Activated naive CD4-positive, alpha-beta T cell treated with anti-CD3 and anti-CD28 coated beads, Interleukin-2, amount 10 ng/mL, durations not matched to agents 7 days and 5 days (primary cell): ENCODE data around the gene MGAT5.

Source experiments
- CTCF ChIA-PET: fragments of 350-600 bp; sonication (Branson Sonifier 250); formaldehyde crosslinking; loops from one replicate; lab custom pipeline; 2021; ENCODE audit warnings: antibody characterized with exemption; lab: Charles Lee
- DNase-seq: peaks from one replicate; pipeline ENCODE4 v3.0.0-alpha.2; 2020
- H3K27ac Mint-ChIP-seq: one replicate; pipeline ENCODE4 v1.8.0; 2021; ENCODE audit warnings: mild to moderate bottlenecking, moderate library complexity, mixed read lengths
- H3K27me3 Mint-ChIP-seq: one replicate; pipeline ENCODE4 v1.8.0; 2021; ENCODE audit warnings: mild to moderate bottlenecking, mixed read lengths
- H3K36me3 Mint-ChIP-seq: one replicate; pipeline ENCODE4 v1.8.0; 2021; ENCODE audit warnings: mixed read lengths
- H3K4me1 Mint-ChIP-seq: one replicate; pipeline ENCODE4 v1.8.0; 2021; ENCODE audit warnings: mixed read lengths
- H3K4me3 Mint-ChIP-seq: one replicate; pipeline ENCODE4 v1.8.0; 2021; ENCODE audit warnings: mild to moderate bottlenecking, moderate library complexity, mixed read lengths
- H3K9me3 Mint-ChIP-seq: one replicate; pipeline ENCODE4 v1.8.0; 2021; ENCODE audit warnings: mixed read lengths

MGAT5 gene

DNA sequence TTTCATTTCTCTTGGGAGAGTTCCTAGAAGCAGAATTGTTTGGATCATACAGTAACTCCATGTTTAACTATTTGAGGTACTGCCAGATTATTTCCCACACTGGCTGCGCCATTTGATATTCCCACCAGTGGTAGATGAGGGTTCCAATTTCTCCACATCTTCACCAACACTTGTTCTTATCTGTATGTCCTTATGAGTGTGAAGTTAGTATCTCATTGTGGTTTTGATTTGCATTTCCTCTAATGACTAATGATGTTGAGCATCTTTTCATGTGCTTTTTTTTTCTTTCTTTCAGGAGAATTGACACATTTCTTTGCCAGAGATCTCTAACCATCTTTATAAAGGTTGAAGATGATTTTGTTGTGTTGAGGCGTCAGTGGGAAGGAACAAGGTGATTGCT is 4.1 kb upstream of the MGAT5 start:
- CTCF ChIA-PET, result interaction anchor here (1.6 kb wide), 1 partner anchor 162 kb away, joined by 5 read pairs; no protein-coding TSS in a partner anchor

GRCh38 chr2:134250840-134251461 is 2.9 kb upstream of the MGAT5 start:
- no peaks in the 10 kb centered on the region for H3K9me3 Mint-ChIP-seq
- CTCF ChIA-PET, result interaction anchor here (0.9 to 1.6 kb wide), 4 partner anchors 132 to 196 kb away, joined by 3 to 5 read pairs (median 3); no protein-coding TSS in a partner anchor
- peaks cover 85% of the 10 kb centered on the region for H3K4me1 Mint-ChIP-seq
- H3K27ac Mint-ChIP-seq, result peak overlapping the region; percentile 14
- no peak overlapping the region for H3K4me3 Mint-ChIP-seq
- no peak for DNase-seq
- peaks cover 30% of the 10 kb centered on the region for H3K36me3 Mint-ChIP-seq
- no peaks in the 10 kb centered on the region for H3K27me3 Mint-ChIP-seq

More for the DNA sequence above, 4.1 kb upstream of the MGAT5 start:
- Mint-ChIP-seq H3K27ac (no peak overlapping the region), H3K4me3 (no peak overlapping the region), H3K27me3 (no peaks in the 10 kb centered on the region), H3K4me1 (peaks cover 91% of the 10 kb centered on the region), H3K9me3 (no peaks in the 10 kb centered on the region), H3K36me3 (peaks cover 24% of the 10 kb centered on the region)
- no peak for DNase-seq

DNA sequence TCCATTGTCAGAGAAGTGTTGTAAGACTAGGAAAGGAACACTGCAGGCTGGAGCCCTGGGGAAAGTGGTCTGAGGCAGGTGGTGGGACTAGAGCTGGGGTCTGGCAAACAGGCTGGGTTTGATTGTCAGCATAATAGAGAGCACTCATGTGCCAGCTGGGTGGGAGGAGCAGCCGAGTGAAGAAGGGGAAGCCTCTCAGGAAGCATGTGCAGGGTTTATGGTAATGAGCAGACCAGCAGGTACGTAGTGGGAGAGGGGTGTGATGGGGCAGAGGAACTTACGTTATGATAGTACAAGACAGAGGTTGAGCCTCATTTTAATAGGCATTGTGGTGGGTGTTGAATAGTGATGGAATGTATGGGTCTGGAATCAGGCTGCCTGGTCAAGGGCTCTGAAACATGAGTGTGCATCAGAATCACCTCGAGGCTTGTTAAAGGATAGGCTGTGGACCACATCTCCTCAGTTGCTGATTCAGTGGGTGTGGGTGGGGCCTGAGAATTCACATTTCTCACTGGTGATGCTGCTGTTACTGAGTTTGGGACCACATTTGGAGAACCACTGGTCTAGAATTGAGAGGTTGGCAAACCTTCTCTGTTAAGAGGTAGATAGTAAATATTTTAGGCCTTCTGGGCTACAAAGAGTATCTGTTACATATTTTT is 1.7 kb upstream of the MGAT5 start:
- CTCF ChIA-PET, result interaction anchor here (0.8 to 2.3 kb wide), 5 partner anchors 38 to 160 kb away, joined by 3 to 7 read pairs (median 3); no protein-coding TSS in a partner anchor
- Mint-ChIP-seq H3K36me3 (peaks cover 30% of the 10 kb centered on the region), H3K9me3 (no peaks in the 10 kb centered on the region), H3K27me3 (no peaks in the 10 kb centered on the region), H3K4me3 (no peak overlapping the region), H3K4me1 (peaks cover 83% of the 10 kb centered on the region), H3K27ac (no peak overlapping the region)
- no peak for DNase-seq

GRCh38 chr2:134253117-134253704 is 661 bp upstream of the MGAT5 start:
- H3K4me1 Mint-ChIP-seq, result peaks cover 83% of the 10 kb centered on the region
- CTCF ChIA-PET, result interaction anchor here (0.8 to 3.2 kb wide), 9 partner anchors 8 to 159 kb away, joined by 3 to 8 read pairs (median 3); no protein-coding TSS in a partner anchor
- H3K27me3 Mint-ChIP-seq, result no peaks in the 10 kb centered on the region
- DNase-seq, result no peak
- H3K36me3 Mint-ChIP-seq, result peaks cover 30% of the 10 kb centered on the region
- no peak overlapping the region for H3K4me3 Mint-ChIP-seq
- H3K9me3 Mint-ChIP-seq, result no peaks in the 10 kb centered on the region
- H3K27ac Mint-ChIP-seq, result peak overlapping the region; percentile 35

DNA sequence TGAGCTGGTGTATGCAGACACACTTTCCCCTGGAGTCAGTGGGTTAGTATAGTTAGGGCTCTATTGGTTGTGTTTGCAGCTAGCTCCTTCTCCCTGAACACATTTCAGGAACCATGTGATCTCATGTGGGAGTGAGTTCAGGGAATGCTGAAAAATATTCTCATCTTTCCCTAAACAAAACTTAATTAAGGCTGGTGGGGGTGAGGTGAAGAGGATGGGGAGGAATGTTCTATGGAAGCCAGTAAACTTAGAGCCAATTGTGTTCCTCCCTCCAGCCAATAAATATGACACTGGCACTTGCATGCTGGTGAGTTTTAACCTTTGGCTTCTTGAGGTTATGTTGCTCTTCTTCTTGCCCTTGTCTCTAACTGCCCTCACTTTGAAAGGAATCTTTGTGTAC is 952 bp downstream of the MGAT5 start:
- Mint-ChIP-seq H3K4me1 (peaks cover 88% of the 10 kb centered on the region), H3K4me3 (no peak overlapping the region), H3K9me3 (no peaks in the 10 kb centered on the region), H3K36me3 (peaks cover 30% of the 10 kb centered on the region), H3K27ac (no peak overlapping the region), H3K27me3 (no peaks in the 10 kb centered on the region)
- CTCF ChIA-PET, result interaction anchor here (1.0 to 3.2 kb wide), 4 partner anchors 9 to 158 kb away, joined by 3 to 8 read pairs (median 5); no protein-coding TSS in a partner anchor
- DNase-seq, result no peak

DNA sequence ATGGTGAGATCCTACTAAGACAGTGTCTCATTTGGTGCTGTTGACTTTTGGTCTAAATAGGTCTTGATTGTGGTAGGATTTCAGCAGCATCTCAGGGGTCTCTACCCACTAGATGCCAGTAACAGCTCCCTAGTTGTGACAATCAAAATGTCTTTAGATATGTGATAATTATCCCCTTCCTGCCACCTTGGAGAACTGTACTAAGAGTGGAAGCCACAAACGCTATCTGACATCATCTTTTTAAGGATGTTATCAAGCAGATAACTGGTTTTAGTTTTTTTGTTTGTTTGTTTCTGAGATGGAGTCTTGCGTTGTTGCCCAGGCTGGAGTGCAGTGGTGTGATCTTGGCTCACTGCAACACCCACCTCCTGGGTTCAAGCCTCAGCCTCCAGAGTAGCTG is 3.1 kb downstream of the MGAT5 start:
- H3K27me3 Mint-ChIP-seq, result no peaks in the 10 kb centered on the region
- H3K4me3 Mint-ChIP-seq, result no peak overlapping the region
- peaks cover 28% of the 10 kb centered on the region for H3K36me3 Mint-ChIP-seq
- H3K9me3 Mint-ChIP-seq, result no peaks in the 10 kb centered on the region
- CTCF ChIA-PET, result interaction anchor here (0.9 to 1.4 kb wide), 4 partner anchors 11 to 139 kb away, joined by 3 to 4 read pairs (median 3); no protein-coding TSS in a partner anchor
- H3K27ac Mint-ChIP-seq, result no peak overlapping the region
- peaks cover 89% of the 10 kb centered on the region for H3K4me1 Mint-ChIP-seq
- no peak for DNase-seq

- no peaks in the 10 kb centered on the region for H3K9me3 Mint-ChIP-seq
- H3K36me3 Mint-ChIP-seq, result peaks cover 26% of the 10 kb centered on the region
- CTCF ChIA-PET, result interaction anchor here (0.7 to 1.2 kb wide), 5 partner anchors 12 to 194 kb away, joined by 3 read pairs; no protein-coding TSS in a partner anchor
- no peak overlapping the region for H3K27ac Mint-ChIP-seq
- no peaks in the 10 kb centered on the region for H3K27me3 Mint-ChIP-seq
- peaks cover 87% of the 10 kb centered on the region for H3K4me1 Mint-ChIP-seq
- DNase-seq, result no peak
- no peak overlapping the region for H3K4me3 Mint-ChIP-seq
Measured at GRCh38 chr2:134257509-134257908, 3.6 kb downstream of the MGAT5 start.

DNA sequence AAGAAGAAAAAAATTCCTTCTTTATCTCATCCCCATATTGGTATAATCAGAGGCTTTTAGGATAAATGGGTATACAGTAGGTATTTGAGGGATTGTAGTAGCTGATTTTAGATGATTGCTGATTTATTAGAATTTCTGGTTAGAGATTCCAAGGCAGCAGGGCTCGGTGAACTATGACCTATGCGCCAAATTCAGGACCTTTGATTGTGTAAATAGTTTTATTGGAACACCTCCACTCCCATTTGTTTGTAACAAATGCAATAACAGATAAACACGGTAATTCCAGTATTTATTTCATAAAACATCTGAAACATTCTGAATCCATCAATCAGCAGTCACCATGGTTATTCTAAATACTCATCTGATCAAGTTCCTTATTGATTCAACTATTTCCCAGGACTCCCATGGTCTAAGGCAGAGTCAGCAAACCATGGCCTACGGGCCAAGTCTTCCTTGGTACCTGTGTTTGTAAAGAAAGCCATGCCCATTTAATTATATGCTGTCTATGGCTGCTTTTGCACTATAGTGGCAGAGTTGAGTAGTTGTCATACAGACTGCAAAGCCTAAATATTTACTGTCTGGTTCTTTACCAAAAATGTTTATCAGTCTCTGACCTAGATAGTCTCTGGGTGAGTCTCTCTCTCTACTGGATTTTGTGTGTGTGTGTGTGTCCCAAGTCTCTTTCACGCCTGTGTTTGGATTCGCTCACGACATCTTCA is 4.3 kb downstream of the MGAT5 start:
- Mint-ChIP-seq H3K27me3 (no peaks in the 10 kb centered on the region), H3K4me1 (peaks cover 87% of the 10 kb centered on the region), H3K36me3 (peaks cover 29% of the 10 kb centered on the region), H3K27ac (peak overlapping the region; percentile 79), H3K4me3 (peak overlapping the region; percentile 7), H3K9me3 (no peaks in the 10 kb centered on the region)
- CTCF ChIA-PET, result interaction anchor here (0.7 to 1.2 kb wide), 5 partner anchors 12 to 193 kb away, joined by 3 read pairs; no protein-coding TSS in a partner anchor
- DNase-seq, result no peak

DNA sequence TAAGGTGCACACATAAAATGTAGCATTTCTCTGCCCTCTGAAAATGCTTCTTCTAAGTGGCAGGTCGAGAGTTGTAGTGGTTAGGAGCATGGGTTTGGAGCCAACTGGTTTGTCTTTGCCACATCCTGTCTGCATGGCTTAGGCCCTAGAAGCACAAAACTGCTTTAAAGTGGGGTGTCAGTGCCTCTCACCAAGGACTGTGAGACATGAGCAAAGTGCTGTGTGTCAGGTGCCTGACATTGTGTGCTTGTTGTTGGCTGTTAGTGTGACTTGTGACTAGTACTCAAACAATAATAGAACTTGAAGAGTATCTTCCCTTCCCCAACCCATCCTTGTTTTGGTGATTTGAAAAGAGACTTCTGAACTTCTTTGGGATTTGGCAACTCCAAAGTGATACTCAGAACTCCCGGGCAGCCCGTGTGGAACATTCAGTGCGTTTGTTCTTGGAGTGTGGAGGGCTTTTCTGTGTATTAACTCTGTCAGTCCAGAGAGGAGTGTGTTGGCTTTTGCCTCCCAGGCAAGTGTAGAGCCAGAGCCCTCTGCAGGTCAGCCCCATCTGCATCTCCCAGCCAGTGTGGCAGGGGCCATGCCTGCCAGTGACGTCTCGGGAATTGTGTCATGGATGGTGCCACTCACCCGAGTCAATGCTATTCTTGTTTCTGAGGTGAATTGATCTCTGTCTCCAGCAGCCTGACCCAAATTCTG is 5.0 kb downstream of the MGAT5 start:
- Mint-ChIP-seq H3K27me3 (no peaks in the 10 kb centered on the region), H3K4me3 (peak overlapping the region; percentile 7), H3K36me3 (peaks cover 25% of the 10 kb centered on the region), H3K27ac (peak overlapping the region; percentile 79), H3K9me3 (no peaks in the 10 kb centered on the region), H3K4me1 (peaks cover 84% of the 10 kb centered on the region)
- CTCF ChIA-PET, result no interaction called here
- DNase-seq, result peak; percentile 77

GRCh38 chr2:134259571-134259970 is 5.7 kb downstream of the MGAT5 start:
- CTCF ChIA-PET, result no interaction called here
- H3K36me3 Mint-ChIP-seq, result peaks cover 18% of the 10 kb centered on the region
- peaks cover 77% of the 10 kb centered on the region for H3K4me1 Mint-ChIP-seq
- H3K4me3 Mint-ChIP-seq, result no peak overlapping the region
- H3K27ac Mint-ChIP-seq, result peak overlapping the region; percentile 79
- no peak for DNase-seq
- H3K27me3 Mint-ChIP-seq, result no peaks in the 10 kb centered on the region
- no peaks in the 10 kb centered on the region for H3K9me3 Mint-ChIP-seq

DNA sequence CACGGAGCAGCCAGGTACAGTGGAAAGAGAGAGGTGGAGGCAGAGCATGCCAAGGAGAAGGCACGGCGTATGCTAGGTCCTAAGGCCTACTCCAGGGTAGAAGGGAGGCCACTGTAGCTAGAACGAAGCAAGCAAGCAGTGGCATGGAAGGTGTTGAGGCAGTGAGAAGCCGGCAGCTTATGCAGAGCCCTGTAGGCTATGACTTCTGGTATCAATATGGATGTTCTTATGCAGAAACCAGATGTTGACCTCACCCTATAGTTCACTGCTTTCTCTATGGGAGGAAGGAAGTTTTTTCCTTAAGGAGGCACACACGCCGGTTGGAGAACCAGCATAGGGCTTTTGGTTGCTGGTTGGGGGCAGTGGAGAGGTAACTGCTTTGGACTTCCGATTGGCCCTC is 6.1 kb downstream of the MGAT5 start:
- CTCF ChIA-PET, result no interaction called here
- Mint-ChIP-seq H3K27ac (no peak overlapping the region), H3K4me1 (peaks cover 74% of the 10 kb centered on the region), H3K4me3 (no peak overlapping the region), H3K36me3 (peaks cover 13% of the 10 kb centered on the region), H3K9me3 (no peaks in the 10 kb centered on the region), H3K27me3 (no peaks in the 10 kb centered on the region)
- no peak for DNase-seq

GRCh38 chr2:134260713-134261112 is 6.8 kb downstream of the MGAT5 start:
- no peak overlapping the region for H3K4me3 Mint-ChIP-seq
- no peaks in the 10 kb centered on the region for H3K9me3 Mint-ChIP-seq
- no peaks in the 10 kb centered on the region for H3K27me3 Mint-ChIP-seq
- H3K27ac Mint-ChIP-seq, result no peak overlapping the region
- peaks cover 12% of the 10 kb centered on the region for H3K36me3 Mint-ChIP-seq
- DNase-seq, result no peak
- CTCF ChIA-PET, result interaction anchor here (1.0 to 2.2 kb wide), 3 partner anchors 15 to 151 kb away, joined by 3 to 8 read pairs (median 4); no protein-coding TSS in a partner anchor
- H3K4me1 Mint-ChIP-seq, result peaks cover 74% of the 10 kb centered on the region
